Astrocyte (in vitro differentiated cells and primary cell): Measurements from ENCODE around the gene PHKA2. TPM values are rescaled to one million over a fixed set of nuclear protein-coding genes. Genes with fewer than 3 reads are reported as not detected.

Experiments used
- DNase-seq: peaks from one replicate; pipeline ENCODE4 v3.0.0-alpha.2; 2010; ENCODE audit warnings: low read depth
- FAIRE-seq: peaks from 2 replicates; lab custom pipeline; 2011; peaks lifted over from hg19 to GRCh38; lab: Jason Lieb, UNC
- H2AFZ ChIP-seq: 2 replicates; pipeline ENCODE4 v1.6.0; 2012; ENCODE audit warnings: low read depth, low read length, inconsistent platforms
- H3K27ac ChIP-seq: 2 replicates; pipeline ENCODE4 v1.5.1; 2011; ENCODE audit warnings: low read depth, low read length, inconsistent platforms
- H3K27me3 ChIP-seq: 2 replicates; pipeline ENCODE4 v1.6.0; 2011; ENCODE audit warnings: low read length, inconsistent platforms; ENCODE audit not compliant: insufficient read depth
- H3K36me3 ChIP-seq: 2 replicates; pipeline ENCODE4 v1.5.1; 2011; ENCODE audit warnings: low read length, inconsistent platforms; ENCODE audit not compliant: insufficient read depth
- H3K4me1 ChIP-seq: 2 replicates; pipeline ENCODE4 v1.5.1; 2011; ENCODE audit warnings: low read length, inconsistent platforms; ENCODE audit not compliant: insufficient read depth
- H3K4me2 ChIP-seq: 2 replicates; pipeline ENCODE4 v1.6.0; 2012; ENCODE audit warnings: low read length, inconsistent platforms
- H3K4me3 ChIP-seq: 2 replicates; pipeline ENCODE4 v1.5.1; 2011; ENCODE audit warnings: low read depth, mild to moderate bottlenecking, low read length, inconsistent platforms; ENCODE audit not compliant: insufficient read depth
- H3K79me2 ChIP-seq: 2 replicates; pipeline ENCODE4 v1.6.0; 2012; ENCODE audit warnings: mild to moderate bottlenecking, low read length, inconsistent platforms; ENCODE audit not compliant: insufficient read depth
- H3K9ac ChIP-seq: 2 replicates; pipeline ENCODE4 v1.6.0; 2012; ENCODE audit warnings: mild to moderate bottlenecking, low read length, inconsistent platforms
- H3K9me3 ChIP-seq: 2 replicates; pipeline ENCODE4 v1.5.1; 2012; ENCODE audit warnings: low read depth, mild to moderate bottlenecking, low read length, inconsistent platforms; ENCODE audit not compliant: insufficient read depth
- H4K20me1 ChIP-seq: 2 replicates; pipeline ENCODE4 v1.6.0; 2012; ENCODE audit warnings: low read length, inconsistent platforms; ENCODE audit not compliant: insufficient read depth
- H3K27ac Mint-ChIP-seq: one replicate; pipeline ENCODE4 v1.8.0; 2021; ENCODE audit warnings: mild to moderate bottlenecking, mixed read lengths; ENCODE audit not compliant: unreplicated experiment
- H3K27me3 Mint-ChIP-seq: one replicate; pipeline ENCODE4 v1.8.0; 2021; ENCODE audit warnings: low read depth, mixed read lengths; ENCODE audit not compliant: unreplicated experiment
- H3K36me3 Mint-ChIP-seq: one replicate; pipeline ENCODE4 v1.8.0; 2021; ENCODE audit warnings: low read depth, mixed read lengths; ENCODE audit not compliant: unreplicated experiment
- H3K4me1 Mint-ChIP-seq: one replicate; pipeline ENCODE4 v1.8.0; 2021; ENCODE audit warnings: low read depth, mixed read lengths; ENCODE audit not compliant: unreplicated experiment
- H3K4me3 Mint-ChIP-seq: one replicate; pipeline ENCODE4 v1.8.0; 2021; ENCODE audit warnings: mild to moderate bottlenecking, moderate library complexity, mixed read lengths; ENCODE audit not compliant: unreplicated experiment
- H3K9me3 Mint-ChIP-seq: one replicate; pipeline ENCODE4 v1.8.0; 2021; ENCODE audit warnings: mild to moderate bottlenecking, mixed read lengths; ENCODE audit not compliant: unreplicated experiment
- EZH2 ChIP-seq: IDR thresholded peaks from 2 replicates; pipeline ENCODE4 v1.6.1; 2012; ENCODE audit warnings: mild to moderate bottlenecking, low read length, inconsistent platforms; ENCODE audit not compliant: insufficient read depth
- total RNA-seq: library from RNA; stranded (reverse); gene quantifications from 2 replicates; pipeline ENCODE4 v1.2.1, GENCODE V29; 2021
- TF ChIP-seq, protein P1 (sequence below): IDR thresholded peaks from 2 replicates; pipeline ENCODE4 v1.5.1; 2011; ENCODE audit warnings: low read depth, mild to moderate bottlenecking, inconsistent platforms, low read length, moderate library complexity; ENCODE audit not compliant: insufficient read depth

Gene PHKA2
- total RNA-seq, 1 donor from 2014 or later = 12.4 TPM

DNA sequence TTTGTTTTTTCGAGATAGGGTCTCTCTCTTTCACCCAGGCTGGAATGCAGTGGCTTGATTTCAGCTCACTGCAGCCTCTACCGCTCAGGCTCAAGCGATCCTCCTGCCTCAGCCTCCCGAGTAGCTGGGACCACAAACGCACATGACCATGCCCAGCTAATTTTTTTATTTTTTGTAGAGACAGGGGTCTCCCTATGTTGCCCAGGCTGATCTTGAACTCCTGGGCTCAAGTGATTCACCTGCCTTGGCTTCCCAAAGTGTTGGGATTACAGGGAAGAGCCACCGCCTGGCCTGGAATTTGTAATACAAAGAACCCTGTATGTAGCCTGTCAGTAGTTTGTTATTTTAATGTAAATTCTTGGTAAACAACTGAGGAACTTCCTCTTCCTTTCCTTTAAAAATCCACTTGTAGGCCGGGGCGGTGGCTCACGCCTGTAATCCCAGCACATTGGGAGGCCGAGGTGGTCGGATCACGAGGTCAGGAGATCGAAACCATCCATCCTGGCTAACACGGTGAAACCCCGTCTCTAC lies 119.5 kb downstream of the PHKA2 start:
- H3K27me3 ChIP-seq = no peaks in the 10 kb centered on the region
- no peaks in the 10 kb centered on the region for H3K4me1 Mint-ChIP-seq
- TF ChIP-seq, protein P1, sequence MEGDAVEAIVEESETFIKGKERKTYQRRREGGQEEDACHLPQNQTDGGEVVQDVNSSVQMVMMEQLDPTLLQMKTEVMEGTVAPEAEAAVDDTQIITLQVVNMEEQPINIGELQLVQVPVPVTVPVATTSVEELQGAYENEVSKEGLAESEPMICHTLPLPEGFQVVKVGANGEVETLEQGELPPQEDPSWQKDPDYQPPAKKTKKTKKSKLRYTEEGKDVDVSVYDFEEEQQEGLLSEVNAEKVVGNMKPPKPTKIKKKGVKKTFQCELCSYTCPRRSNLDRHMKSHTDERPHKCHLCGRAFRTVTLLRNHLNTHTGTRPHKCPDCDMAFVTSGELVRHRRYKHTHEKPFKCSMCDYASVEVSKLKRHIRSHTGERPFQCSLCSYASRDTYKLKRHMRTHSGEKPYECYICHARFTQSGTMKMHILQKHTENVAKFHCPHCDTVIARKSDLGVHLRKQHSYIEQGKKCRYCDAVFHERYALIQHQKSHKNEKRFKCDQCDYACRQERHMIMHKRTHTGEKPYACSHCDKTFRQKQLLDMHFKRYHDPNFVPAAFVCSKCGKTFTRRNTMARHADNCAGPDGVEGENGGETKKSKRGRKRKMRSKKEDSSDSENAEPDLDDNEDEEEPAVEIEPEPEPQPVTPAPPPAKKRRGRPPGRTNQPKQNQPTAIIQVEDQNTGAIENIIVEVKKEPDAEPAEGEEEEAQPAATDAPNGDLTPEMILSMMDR = no peak
- TF ChIP-seq EZH2 = no peak

DNA sequence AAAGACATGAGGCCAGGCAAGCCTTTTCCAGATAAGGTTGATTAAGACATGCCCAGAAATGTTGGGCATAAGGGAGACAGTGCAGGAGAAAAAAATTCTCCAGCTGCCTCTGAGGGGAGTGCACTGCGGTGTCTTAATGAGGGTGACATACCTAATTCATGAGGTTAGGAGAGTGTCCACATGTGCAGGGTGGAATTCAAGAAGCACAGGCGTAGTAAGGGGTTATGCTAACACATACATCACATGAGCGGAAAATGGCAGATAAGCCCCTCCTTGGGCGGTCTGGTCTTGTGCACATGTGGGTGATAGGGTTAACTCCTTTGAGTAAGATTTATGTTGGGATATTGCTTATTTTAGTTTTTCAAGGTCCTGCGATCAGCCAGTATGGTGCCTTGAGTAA lies 122.4 kb downstream of the PHKA2 start:
- Histone ChIP-seq H2AFZ (no peak overlapping the region), H3K9me3 (no peaks in the 10 kb centered on the region), H3K27ac (no peak overlapping the region), H3K4me3 (no peak overlapping the region), H3K27me3 (no peaks in the 10 kb centered on the region), H3K36me3 (no peaks in the 10 kb centered on the region), H3K9ac (no peak overlapping the region), H4K20me1 (no peaks in the 10 kb centered on the region), H3K4me1 (no peaks in the 10 kb centered on the region), H3K4me2 (no peak overlapping the region), H3K79me2 (no peaks in the 10 kb centered on the region)
- no peaks in the 10 kb centered on the region for H3K36me3 Mint-ChIP-seq
- FAIRE-seq (no peak), DNase-seq (no peak)
- TF ChIP-seq, protein P1 = no peak
- no peak for TF ChIP-seq EZH2
- H3K4me3 Mint-ChIP-seq = no peak overlapping the region
- H3K27ac Mint-ChIP-seq = no peak overlapping the region
- H3K27me3 Mint-ChIP-seq = no peaks in the 10 kb centered on the region
- H3K4me1 Mint-ChIP-seq = no peaks in the 10 kb centered on the region
- peaks cover 2% of the 10 kb centered on the region for H3K9me3 Mint-ChIP-seq

More for the DNA sequence above, 119.5 kb downstream of the PHKA2 start:
- DNase-seq = no peak
- H3K9me3 Mint-ChIP-seq = no peaks in the 10 kb centered on the region
- H3K27ac Mint-ChIP-seq = no peak overlapping the region
- H3K4me2 ChIP-seq = no peak overlapping the region
- no peak overlapping the region for H3K4me3 Mint-ChIP-seq
- H4K20me1 ChIP-seq = no peaks in the 10 kb centered on the region
- no peaks in the 10 kb centered on the region for H3K36me3 Mint-ChIP-seq
- H2AFZ ChIP-seq = no peak overlapping the region
- H3K9ac ChIP-seq = no peak overlapping the region
- H3K79me2 ChIP-seq = no peaks in the 10 kb centered on the region
- H3K4me3 ChIP-seq = no peak overlapping the region
- no peak for FAIRE-seq
- no peak overlapping the region for H3K27ac ChIP-seq
- no peaks in the 10 kb centered on the region for H3K27me3 Mint-ChIP-seq
- no peaks in the 10 kb centered on the region for H3K36me3 ChIP-seq
- no peaks in the 10 kb centered on the region for H3K4me1 ChIP-seq
- no peaks in the 10 kb centered on the region for H3K9me3 ChIP-seq

DNA sequence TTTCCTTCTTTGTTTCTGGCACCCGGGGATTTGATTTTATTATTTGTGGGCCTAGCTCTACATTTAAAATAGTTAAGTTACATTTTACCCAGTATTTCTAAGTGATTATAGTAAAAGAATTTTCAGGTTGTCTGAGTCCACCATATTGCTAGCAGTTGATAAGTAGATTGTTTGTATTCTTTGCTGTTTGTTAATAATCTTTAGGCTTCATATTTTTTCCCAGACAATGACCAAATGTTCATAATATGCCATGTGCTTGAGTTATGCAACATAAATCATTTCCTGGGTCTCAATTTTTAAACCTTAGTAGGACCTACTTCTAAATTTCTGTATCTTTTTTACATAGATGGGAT lies 127.3 kb downstream of the PHKA2 start:
- Mint-ChIP-seq H3K9me3 (peaks cover 4% of the 10 kb centered on the region), H3K4me1 (peaks cover 9% of the 10 kb centered on the region), H3K36me3 (no peaks in the 10 kb centered on the region), H3K27ac (peak overlapping the region; percentile 95), H3K4me3 (no peak overlapping the region), H3K27me3 (no peaks in the 10 kb centered on the region)
- Histone ChIP-seq H3K36me3 (no peaks in the 10 kb centered on the region), H3K9ac (peak overlapping the region; percentile 38), H3K4me1 (no peaks in the 10 kb centered on the region), H3K27me3 (no peaks in the 10 kb centered on the region), H3K4me3 (no peak overlapping the region), H4K20me1 (no peaks in the 10 kb centered on the region), H3K9me3 (no peaks in the 10 kb centered on the region), H3K27ac (peak overlapping the region; percentile 65), H3K79me2 (no peaks in the 10 kb centered on the region), H3K4me2 (no peak overlapping the region), H2AFZ (no peak overlapping the region)
- DNase-seq (no peak), FAIRE-seq (no peak)
- no peak for TF ChIP-seq EZH2
- TF ChIP-seq, protein P1 = no peak
